GM23338 (cell line): ENCODE measurements around the gene CLIP2. TPM values are rescaled to one million over a fixed set of nuclear protein-coding genes. Genes with fewer than 3 reads are reported as not detected.

Experiments
- ATAC-seq: fragments of 200-7000 bp; cut with Tn5 transposase; 3 replicates; pipeline ENCODE4 v1.9.1; 2020
- DNase-seq: peaks from one replicate; pipeline ENCODE4 v3.0.0-alpha.2; 2015; ENCODE audit warnings: low spot score
- H2AFZ ChIP-seq: fragments of 200-600 bp; sonication (generic); 2 replicates; pipeline ENCODE4 v1.8.0; 2016; ENCODE audit warnings: antibody characterized with exemption, mild to moderate bottlenecking, moderate library complexity
- H3F3A ChIP-seq: fragments of 200-600 bp; sonication (generic); replicated peaks from 2 replicates; pipeline ENCODE4 v1.8.0; 2017; ENCODE audit warnings: antibody characterized with exemption, mixed run types, low read depth
- H3K27ac ChIP-seq: fragments of 200-600 bp; sonication (generic); 2 replicates; pipeline ENCODE4 v1.6.1; 2016; ENCODE audit warnings: low read depth
- H3K27me3 ChIP-seq: fragments of 200-600 bp; sonication (generic); 2 replicates; pipeline ENCODE4 v1.8.0; 2016; ENCODE audit warnings: mild to moderate bottlenecking, mixed run types, moderate library complexity; ENCODE audit not compliant: insufficient read depth
- H3K36me3 ChIP-seq: fragments of 200-600 bp; sonication (generic); 2 replicates; pipeline ENCODE4 v1.8.0; 2016; ENCODE audit warnings: mild to moderate bottlenecking; ENCODE audit not compliant: insufficient read depth
- H3K4me1 ChIP-seq: fragments of 200-600 bp; sonication (generic); 2 replicates; pipeline ENCODE4 v1.8.0; 2016; ENCODE audit warnings: mild to moderate bottlenecking, moderate library complexity; ENCODE audit not compliant: insufficient read depth
- H3K4me2 ChIP-seq: fragments of 200-600 bp; sonication (generic); 2 replicates; pipeline ENCODE4 v1.7.1; 2017; ENCODE audit warnings: mixed run types
- H3K4me3 ChIP-seq: fragments of 200-600 bp; sonication (generic); 2 replicates; pipeline ENCODE4 v1.6.1; 2016; ENCODE audit warnings: mixed run types
- H3K79me2 ChIP-seq: fragments of 200-600 bp; sonication (generic); replicated peaks from 2 replicates; pipeline ENCODE4 v1.8.0; 2017; ENCODE audit warnings: mild to moderate bottlenecking; ENCODE audit not compliant: insufficient read depth
- H3K9me2 ChIP-seq: fragments of 200-600 bp; sonication (generic); 2 replicates; pipeline ENCODE4 v1.8.0; 2017; ENCODE audit not compliant: insufficient read depth
- H4K20me1 ChIP-seq: fragments of 200-600 bp; sonication (generic); replicated peaks from 2 replicates; pipeline ENCODE4 v1.8.0; 2017; ENCODE audit warnings: mild to moderate bottlenecking; ENCODE audit not compliant: insufficient read depth
- H3K27ac Mint-ChIP-seq: 2 replicates; pipeline ENCODE4 v1.8.0; 2020; ENCODE audit warnings: inconsistent platforms, mild to moderate bottlenecking, moderate library complexity, mixed read lengths
- H3K27me3 Mint-ChIP-seq: 3 replicates; pipeline ENCODE4 v1.8.0; 2022; ENCODE audit warnings: low read depth, mild to moderate bottlenecking, moderate library complexity, mixed read lengths, inconsistent platforms; ENCODE audit not compliant: insufficient read depth, poor library complexity
- H3K36me3 Mint-ChIP-seq: 3 replicates; pipeline ENCODE4 v1.8.0; 2021; ENCODE audit warnings: low read depth, mild to moderate bottlenecking, inconsistent platforms, moderate library complexity, mixed read lengths
- H3K4me1 Mint-ChIP-seq: 3 replicates; pipeline ENCODE4 v1.8.0; 2020; ENCODE audit warnings: mild to moderate bottlenecking, inconsistent platforms, mixed read lengths
- H3K4me3 Mint-ChIP-seq: 3 replicates; pipeline ENCODE4 v1.8.0; 2021; ENCODE audit warnings: moderate library complexity, mild to moderate bottlenecking, inconsistent platforms, mixed read lengths
- H3K9me3 Mint-ChIP-seq: 3 replicates; pipeline ENCODE4 v1.8.0; 2020; ENCODE audit warnings: moderate library complexity, mild to moderate bottlenecking, inconsistent platforms, mixed read lengths
- CREB1 ChIP-seq: fragments of 250-450 bp; sonication (Bioruptor Pico); IDR thresholded peaks from 2 replicates; pipeline ENCODE4 v1.5.0; 2020; ENCODE audit warnings: low read depth, mild to moderate bottlenecking, moderate library complexity
- CTCF ChIP-seq, 2 experiments: fragments of 200-600 bp in 1 of 2; sonication (generic) in 1 of 2; conservative IDR thresholded peaks; 2 replicates each; pipeline versions ENCODE4 v1.5.1 to v1.6.1; 2016 to 2017; ENCODE audit warnings: antibody characterized with exemption in 2 of 2, low read depth in 2 of 2, mild to moderate bottlenecking in 2 of 2, moderate library complexity in 1 of 2
- EZH2 ChIP-seq: fragments of 200-600 bp; sonication (generic); IDR thresholded peaks from one replicate; pipeline ENCODE4 v1.8.0; 2017; ENCODE audit warnings: antibody characterized with exemption, mild to moderate bottlenecking, low read depth; ENCODE audit not compliant: unreplicated experiment
- EZH2phosphoT487 ChIP-seq: fragments of 200-600 bp; sonication (generic); IDR thresholded peaks from one replicate; pipeline ENCODE4 v1.8.1; 2018; ENCODE audit warnings: antibody characterized with exemption; ENCODE audit not compliant: unreplicated experiment
- NANOG ChIP-seq: IDR thresholded peaks from 2 replicates; pipeline ENCODE4 v1.6.1; 2016; ENCODE audit warnings: antibody characterized with exemption, borderline replicate concordance
- POLR2AphosphoS5 ChIP-seq: IDR thresholded peaks from 2 replicates; pipeline ENCODE4 v1.6.1; 2016; ENCODE audit warnings: antibody characterized with exemption, low read depth
- REST ChIP-seq: IDR thresholded peaks from one replicate; pipeline ENCODE4 v1.6.1; 2018; ENCODE audit warnings: antibody characterized with exemption; ENCODE audit not compliant: unreplicated experiment
- STAT1 ChIP-seq: IDR thresholded peaks from one replicate; pipeline ENCODE4 v1.6.1; 2016; ENCODE audit warnings: antibody characterized with exemption; ENCODE audit not compliant: unreplicated experiment
- ZNF114 ChIP-seq: fragments of 250-450 bp; sonication (Bioruptor Pico); IDR thresholded peaks from 2 replicates; pipeline ENCODE4 v1.5.0; 2020; ENCODE audit warnings: mild to moderate bottlenecking, moderate library complexity
- ZNF331 ChIP-seq: fragments of 250-450 bp; sonication (Bioruptor Pico); IDR thresholded peaks from 2 replicates; pipeline ENCODE4 v1.5.0; 2020; ENCODE audit warnings: low read depth, mild to moderate bottlenecking, moderate library complexity
- polyA plus RNA-seq: library from polyadenylated mRNA; unstranded; fragments of >200 nt; fragmentation: Nextera tagmentation; extraction: Ambion mirVana; gene quantifications from 2 replicates; pipeline ENCODE4 v1.2.1, GENCODE V29; 2016
- total RNA-seq: library from RNA; depleted of rRNA; stranded (reverse); fragments of >200 nt; shearing (Covaris generic); gene quantifications from 2 replicates; pipeline ENCODE4 v1.2.3, GENCODE V29; 2014

The CLIP2 gene
- total and polyA plus RNA-seq, 2 experiments from 2014 or later: 8.1 to 51.9 TPM

GRCh38 chr7:74375726-74376220 is 86.6 kb downstream of the CLIP2 start (continued):
- TF ChIP-seq REST (no peak), NANOG (no peak)

GRCh38 chr7:74376256-74377036 is 87.2 kb downstream of the CLIP2 start:
- no peaks in the 10 kb centered on the region for H3K79me2 ChIP-seq
- no peak overlapping the region for H2AFZ ChIP-seq
- H4K20me1 ChIP-seq: no peaks in the 10 kb centered on the region
- H3K4me3 ChIP-seq: no peak overlapping the region
- DNase-seq (no peak), ATAC-seq (no peak; the same call in 2 of the 3 replicates)
- no peaks in the 10 kb centered on the region for H3K9me2 ChIP-seq
- H3K27ac Mint-ChIP-seq: peak overlapping the region; percentile 79; the same call in 1 of the 2 replicates
- no peak overlapping the region for H3K4me2 ChIP-seq
- H3K27me3 ChIP-seq: no peaks in the 10 kb centered on the region
- no peak overlapping the region for H3K4me3 Mint-ChIP-seq
- 0 out of 2 replicates have a peak, but pooled peaks cover 3% of the 10 kb centered on the region for H3F3A ChIP-seq
- H3K9me3 Mint-ChIP-seq: no peaks in the 10 kb centered on the region
- peaks cover 18% of the 10 kb centered on the region for H3K36me3 Mint-ChIP-seq
- H3K36me3 ChIP-seq: 0 out of 2 replicates have a peak, but pooled peaks cover under 1% of the 10 kb centered on the region
- TF ChIP-seq STAT1: no peak
- no peak for TF ChIP-seq EZH2
- no peak for TF ChIP-seq CREB1 (CRISPR knock-in tag)
- TF ChIP-seq EZH2phosphoT487: no peak
- TF ChIP-seq NANOG: no peak
- no peak for TF ChIP-seq ZNF114 (CRISPR knock-in tag)
- peaks cover 25% of the 10 kb centered on the region for H3K4me1 Mint-ChIP-seq
- peaks cover 6% of the 10 kb centered on the region; the same call in 1 of the 2 replicates for H3K4me1 ChIP-seq
- H3K27me3 Mint-ChIP-seq: peaks cover 20% of the 10 kb centered on the region
- no peak overlapping the region for H3K27ac ChIP-seq

GRCh38 chr7:74379938-74380337 is 90.7 kb downstream of the CLIP2 start:
- peaks cover 6% of the 10 kb centered on the region for H3K27me3 Mint-ChIP-seq
- DNase-seq: no peak
- no peak for ATAC-seq
- no peak for TF ChIP-seq CTCF (conservative IDR thresholded peaks at IDR 0.05; ENCODE audit: low read depth in 2 of 2)
- no peak for TF ChIP-seq REST
- no peak for TF ChIP-seq NANOG
- no peak for TF ChIP-seq ZNF114 (CRISPR knock-in tag)
- no peak for TF ChIP-seq ZNF331 (CRISPR knock-in tag)
- no peak for TF ChIP-seq POLR2AphosphoS5

More at GRCh38 chr7:74379938-74380337, 90.7 kb downstream of the CLIP2 start:
- H3K4me3 ChIP-seq: no peak overlapping the region
- no peak overlapping the region for H3K27ac Mint-ChIP-seq
- no peak overlapping the region for H2AFZ ChIP-seq
- H3K79me2 ChIP-seq: no peaks in the 10 kb centered on the region
- H3K27me3 ChIP-seq: no peaks in the 10 kb centered on the region
- no peaks in the 10 kb centered on the region for H3K4me1 ChIP-seq
- H3F3A ChIP-seq: 0 out of 2 replicates have a peak, but pooled peaks cover 3% of the 10 kb centered on the region
- no peaks in the 10 kb centered on the region for H3K9me2 ChIP-seq
- peaks cover 12% of the 10 kb centered on the region; the same call in 2 of the 3 replicates for H3K36me3 Mint-ChIP-seq
- no peak overlapping the region for H3K27ac ChIP-seq
- no peaks in the 10 kb centered on the region for H3K9me3 Mint-ChIP-seq
- no peaks in the 10 kb centered on the region for H4K20me1 ChIP-seq
- no peak overlapping the region for H3K4me2 ChIP-seq
- H3K36me3 ChIP-seq: 0 out of 2 replicates have a peak, but pooled peaks cover 3% of the 10 kb centered on the region
- H3K4me1 Mint-ChIP-seq: peaks cover 6% of the 10 kb centered on the region; the same call in 2 of the 3 replicates
- H3K4me3 Mint-ChIP-seq: no peak overlapping the region
